Measurements from ENCODE around the gene FGG.

DNA sequence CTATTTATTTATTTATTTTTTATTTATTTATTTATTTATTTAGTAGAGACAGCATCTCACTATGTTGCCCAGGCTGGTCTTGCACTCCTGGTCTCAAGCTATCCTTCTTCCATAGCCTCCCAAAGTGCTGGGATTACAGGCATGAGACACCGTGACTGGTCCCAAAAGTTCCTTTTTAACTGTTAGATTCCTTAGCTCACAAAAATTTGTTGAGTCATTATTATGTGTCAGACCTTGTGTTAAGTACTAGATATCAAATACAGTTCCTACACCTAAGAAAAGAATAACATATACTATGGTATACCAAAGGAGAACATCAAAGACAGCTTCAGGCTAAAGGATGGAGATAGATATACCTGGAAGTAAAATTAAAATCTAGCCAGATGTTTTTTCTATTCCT is 33.5 kb downstream of the FGG start:
- TF ChIP-seq, protein P1, sequence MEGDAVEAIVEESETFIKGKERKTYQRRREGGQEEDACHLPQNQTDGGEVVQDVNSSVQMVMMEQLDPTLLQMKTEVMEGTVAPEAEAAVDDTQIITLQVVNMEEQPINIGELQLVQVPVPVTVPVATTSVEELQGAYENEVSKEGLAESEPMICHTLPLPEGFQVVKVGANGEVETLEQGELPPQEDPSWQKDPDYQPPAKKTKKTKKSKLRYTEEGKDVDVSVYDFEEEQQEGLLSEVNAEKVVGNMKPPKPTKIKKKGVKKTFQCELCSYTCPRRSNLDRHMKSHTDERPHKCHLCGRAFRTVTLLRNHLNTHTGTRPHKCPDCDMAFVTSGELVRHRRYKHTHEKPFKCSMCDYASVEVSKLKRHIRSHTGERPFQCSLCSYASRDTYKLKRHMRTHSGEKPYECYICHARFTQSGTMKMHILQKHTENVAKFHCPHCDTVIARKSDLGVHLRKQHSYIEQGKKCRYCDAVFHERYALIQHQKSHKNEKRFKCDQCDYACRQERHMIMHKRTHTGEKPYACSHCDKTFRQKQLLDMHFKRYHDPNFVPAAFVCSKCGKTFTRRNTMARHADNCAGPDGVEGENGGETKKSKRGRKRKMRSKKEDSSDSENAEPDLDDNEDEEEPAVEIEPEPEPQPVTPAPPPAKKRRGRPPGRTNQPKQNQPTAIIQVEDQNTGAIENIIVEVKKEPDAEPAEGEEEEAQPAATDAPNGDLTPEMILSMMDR (conservative IDR thresholded peaks at IDR 0.05 in 1 of 2, IDR thresholded peaks at IDR 0.05 in 1 of 2; ENCODE audit: low read depth in 1 of 2, low read length in 2 of 2) = no peak
- no peak for TF ChIP-seq EZH2 (IDR thresholded peaks at IDR 0.05; ENCODE audit: low read length, missing control alignments)

All from fibroblast of lung (primary cell).